ENCODE results near the gene APOC1. TPM values are rescaled to one million over a fixed set of nuclear protein-coding genes. Genes with fewer than 3 reads are reported as not detected.

APOC1 gene
- polyA plus RNA-seq, 1 of the 3 experiments (the other 2 are of a cell fraction): 2.7 TPM

GRCh38 chr19:44900328-44901244 is 13.8 kb upstream of the APOC1 start (continued):
- TF ChIP-seq REST (IDR thresholded peaks at IDR 0.05; ENCODE audit: low read depth, low read length) (no peak), MXI1 (IDR thresholded peaks at IDR 0.05; ENCODE audit: low read depth, low read length) (no peak), GATA2 (CRISPR knock-in tag; IDR thresholded peaks at IDR 0.05) (no peak), EZH2phosphoT487 (IDR thresholded peaks at IDR 0.05; ENCODE audit: borderline replicate concordance, low read depth) (no peak), TEAD4 (IDR thresholded peaks at IDR 0.05; ENCODE audit: borderline replicate concordance, insufficient read depth) (no peak), NRF1 (IDR thresholded peaks at IDR 0.05; ENCODE audit: low read depth, low read length) (no peak), JUND (IDR thresholded peaks at IDR 0.05) (no peak)

- H2AFZ ChIP-seq (ENCODE audit: low read depth): no peak overlapping the region
- CTCF ChIA-PET: interaction anchor here (0.8 to 5.2 kb wide), 13 partner anchors 8 to 436 kb away, joined by 3 to 131 read pairs (median 9); partner anchors contain the start of gene CLPTM1
Measured at GRCh38 chr19:44903216-44903601, 11.2 kb upstream of the APOC1 start.

More at GRCh38 chr19:44903216-44903601, 11.2 kb upstream of the APOC1 start:
- H3F3A ChIP-seq (replicated peaks; ENCODE audit: insufficient read depth): peaks cover 15% of the 10 kb centered on the region
- no peak overlapping the region for H3K4me2 ChIP-seq
- no peaks in the 10 kb centered on the region for H4K20me1 ChIP-seq (ENCODE audit: insufficient read depth)
- no peak overlapping the region for H3K4me3 ChIP-seq (ENCODE audit: low read depth in 2 of 2, low read length in 1 of 2)
- no peak overlapping the region for H3K9ac ChIP-seq
- DNase-seq: no peak
- peaks cover 8 to 15% of the 10 kb centered on the region in 2 experiments for H3K36me3 ChIP-seq (replicated peaks in 1 of 2; ENCODE audit: control insufficient read depth in 1 of 2, insufficient read depth in 2 of 2, low read length in 1 of 2)
- no peaks in the 10 kb centered on the region for H3K9me3 ChIP-seq
- no peaks in the 10 kb centered on the region for H3K27me3 ChIP-seq (ENCODE audit: insufficient read depth)
- H3K4me1 ChIP-seq (ENCODE audit: control insufficient read depth in 1 of 2, insufficient read depth in 2 of 2, low read depth in 1 of 2, low read length in 1 of 2): peaks cover 0 to 12% of the 10 kb centered on the region in 2 experiments; a peak in 1 of 4 replicates
- H3K79me2 ChIP-seq (ENCODE audit: insufficient read depth): no peaks in the 10 kb centered on the region; the same call in 1 of the 2 replicates
- H3K9me2 ChIP-seq: no peaks in the 10 kb centered on the region
- no peak for TF ChIP-seq JUND (IDR thresholded peaks at IDR 0.05)
- no peak for TF ChIP-seq YY1 (IDR thresholded peaks at IDR 0.05; ENCODE audit: low read depth)
- TF ChIP-seq FOXM1 (IDR thresholded peaks at IDR 0.05; ENCODE audit: low read depth): no peak
- TF ChIP-seq MAX (IDR thresholded peaks at IDR 0.05; ENCODE audit: low read depth): no peak
- no peak for TF ChIP-seq TEAD4 (IDR thresholded peaks at IDR 0.05; ENCODE audit: borderline replicate concordance, insufficient read depth)
- TF ChIP-seq USF1 (IDR thresholded peaks at IDR 0.05; ENCODE audit: borderline replicate concordance, low read depth): no peak
- TF ChIP-seq MXI1 (IDR thresholded peaks at IDR 0.05; ENCODE audit: low read depth, low read length): no peak
- TF ChIP-seq RXRA (IDR thresholded peaks at IDR 0.05; ENCODE audit: borderline replicate concordance, low read depth): no peak
- TF ChIP-seq RAD21 (IDR thresholded peaks at IDR 0.05; ENCODE audit: low read length): no peak
- no peak for TF ChIP-seq ELF1 (IDR thresholded peaks at IDR 0.05)
- no peak for TF ChIP-seq POLR2AphosphoS5 (IDR thresholded peaks at IDR 0.05; ENCODE audit: low read depth, low read length)
- TF ChIP-seq EP300 (IDR thresholded peaks at IDR 0.05; ENCODE audit: borderline replicate concordance in 1 of 2, low read depth in 1 of 2, low read length in 1 of 2): no peak
- no peak for TF ChIP-seq SIN3A (IDR thresholded peaks at IDR 0.05; ENCODE audit: borderline replicate concordance, low read depth, low read length)
- TF ChIP-seq PBX3 (IDR thresholded peaks at IDR 0.05): no peak
- no peak for TF ChIP-seq TCF12 (IDR thresholded peaks at IDR 0.05)
- POLR2A ChIA-PET: interaction anchor here (1.5 kb wide), 1 partner anchor 11 kb away, joined by 3 read pairs; no protein-coding TSS in a partner anchor
- H3K27ac ChIP-seq (ENCODE audit: low read depth in 2 of 2, low read length in 1 of 2): no peak overlapping the region
- 74% methylated on average over 13 of the region's 15 CpGs for WGBS (ENCODE audit: low lambda C conversion rate)
